HG02938 (cell line): ENCODE measurements around the gene CTSD.

Experiments
- ATAC-seq: cut with Tn5 transposase; IDR thresholded peaks from one replicate; pipeline ENCODE4 v1.9.1; 2021; ENCODE audit warnings: mild to moderate bottlenecking, moderate library complexity; ENCODE audit not compliant: unreplicated experiment

The CTSD gene

GRCh38 chr11:1756791-1757771 is 6.6 kb downstream of the CTSD start:
- no peak for ATAC-seq

DNA sequence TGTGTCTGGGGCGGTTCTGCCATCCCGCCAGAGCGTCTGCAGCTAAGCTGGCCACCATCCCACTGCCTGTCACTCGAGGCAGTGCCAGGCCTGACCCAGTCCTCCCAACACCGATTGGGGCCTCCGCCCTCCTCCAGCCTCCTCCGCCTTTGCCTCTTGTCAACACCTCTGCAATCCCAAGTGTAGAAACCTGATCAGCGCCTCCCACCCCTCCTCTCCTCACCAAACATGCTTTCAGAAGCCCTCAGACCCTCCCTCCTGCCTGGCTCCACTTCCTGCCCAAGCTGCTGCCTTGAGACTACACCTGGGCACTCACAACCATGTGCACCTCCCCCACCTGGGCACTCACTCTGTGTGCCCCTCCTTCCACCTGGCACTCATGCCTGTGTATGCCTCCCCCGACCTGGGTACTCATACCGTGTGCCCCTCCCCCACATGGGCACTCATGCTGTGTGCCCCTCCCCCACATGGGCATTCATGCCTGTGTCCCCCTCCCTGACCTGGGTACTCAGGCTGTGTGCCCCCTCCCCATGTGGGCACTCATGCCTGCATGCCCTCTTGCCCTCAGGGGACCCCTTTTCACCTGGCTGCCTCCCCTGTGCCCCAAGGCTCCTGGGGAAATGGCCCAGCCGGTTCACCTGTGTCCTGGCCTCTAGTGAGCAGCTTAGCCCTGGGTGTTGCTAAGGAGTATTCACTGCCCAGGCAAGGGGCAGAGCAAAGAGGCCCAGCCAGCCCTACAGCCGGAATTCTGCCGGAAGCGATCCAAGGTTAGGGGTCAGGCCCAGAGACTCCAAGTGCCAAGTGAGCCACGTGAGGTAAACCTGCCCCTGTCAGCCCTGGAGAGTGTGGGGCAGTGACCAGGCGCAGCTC is 7.8 kb downstream of the CTSD start:
- ATAC-seq = no peak

DNA sequence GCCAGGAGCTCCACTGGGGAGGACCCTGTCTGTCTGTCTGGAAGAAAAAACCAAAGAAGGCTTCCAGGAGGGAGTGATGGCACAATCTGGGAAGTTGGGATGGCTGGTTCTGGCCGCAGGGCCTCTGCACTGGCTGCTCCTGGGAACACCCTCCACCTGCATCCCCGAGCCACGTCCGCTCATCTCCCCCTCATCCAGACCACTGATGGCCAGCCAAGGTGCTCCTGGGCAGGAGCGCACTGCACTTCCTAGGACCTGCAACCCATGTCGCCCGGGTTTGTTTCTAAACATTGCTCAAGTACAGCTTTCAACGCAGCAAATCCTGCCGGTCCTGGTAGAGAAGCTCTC is 8.4 kb downstream of the CTSD start:
- ATAC-seq = no peak

DNA sequence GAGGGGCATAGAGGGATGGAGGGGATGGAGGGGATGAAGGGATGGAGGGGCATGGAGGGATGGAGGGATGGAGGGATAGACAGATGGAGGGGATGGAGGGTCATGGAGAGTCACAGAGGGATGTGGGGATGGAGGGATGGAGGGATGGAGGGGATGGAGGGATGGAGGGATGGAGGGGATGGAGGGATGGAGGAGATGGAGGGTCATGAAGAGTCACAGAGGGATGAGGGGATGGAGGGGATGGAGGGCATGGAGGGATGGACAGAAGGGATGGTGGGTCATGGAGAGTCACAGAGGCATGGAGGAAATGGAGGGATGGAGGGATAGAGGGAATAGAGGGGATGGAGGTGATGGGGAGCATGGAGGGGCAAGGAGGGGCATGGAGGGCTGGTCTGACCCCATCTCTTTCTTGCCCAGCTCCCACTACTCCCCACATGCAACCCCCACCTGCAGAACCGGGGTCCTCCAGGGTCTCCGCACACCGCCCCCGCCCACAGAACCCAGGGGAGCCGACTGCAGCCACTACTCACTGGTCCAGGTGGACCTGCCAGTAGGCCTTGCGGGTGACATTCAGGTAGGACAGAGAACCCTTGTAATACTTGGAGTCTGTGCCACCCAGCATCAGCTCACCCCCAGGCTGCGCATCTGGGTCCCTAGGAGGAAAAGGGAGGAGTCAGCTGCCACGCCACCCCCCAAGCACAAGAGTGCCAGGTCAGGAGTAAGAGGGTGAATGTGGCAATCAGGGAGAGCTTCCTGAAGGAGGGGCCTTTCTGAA is 9.2 kb downstream of the CTSD start:
- ATAC-seq = no peak

- ATAC-seq = no peak
These were observed 9.8 kb downstream of the CTSD start for GRCh38 chr11:1753929-1754305.

DNA sequence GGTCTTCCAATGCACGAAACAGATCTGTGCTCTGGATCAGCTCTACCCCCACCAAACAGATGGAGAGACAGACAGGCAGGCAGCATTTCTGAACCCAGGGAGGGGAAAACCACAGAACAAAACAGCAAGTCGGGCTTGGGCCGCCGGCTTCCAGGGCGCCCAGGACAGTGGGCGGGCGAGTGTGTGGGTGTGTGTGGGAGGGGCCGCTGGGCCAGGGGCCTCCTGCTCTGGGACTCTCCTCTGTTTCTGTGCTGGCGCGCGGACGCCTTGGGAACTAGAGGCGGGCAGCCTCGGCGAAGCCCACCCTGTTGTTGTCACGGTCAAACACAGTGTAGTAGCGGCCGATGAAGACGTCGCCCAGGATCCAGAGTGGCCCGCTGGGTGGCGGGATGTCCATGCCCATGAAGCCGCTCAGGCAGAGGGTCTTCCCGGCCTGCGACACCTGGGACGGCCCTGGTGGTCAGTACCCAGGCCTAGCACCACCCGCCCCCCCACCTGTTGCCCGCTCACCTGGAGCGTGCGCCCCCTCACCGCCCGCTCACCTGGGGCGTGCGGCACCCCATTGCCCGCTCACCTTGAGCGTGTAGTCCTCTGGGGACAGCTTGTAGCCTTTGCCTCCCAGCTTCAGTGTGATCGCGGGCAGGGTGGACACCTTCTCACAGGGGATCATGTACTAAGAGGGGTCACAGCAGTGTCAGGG is 10.3 kb downstream of the CTSD start:
- ATAC-seq = no peak

- no peak for ATAC-seq
These were observed 10.9 kb downstream of the CTSD start for GRCh38 chr11:1752907-1753228.

GRCh38 chr11:1751999-1752906 is 11.5 kb downstream of the CTSD start:
- no peak for ATAC-seq

DNA sequence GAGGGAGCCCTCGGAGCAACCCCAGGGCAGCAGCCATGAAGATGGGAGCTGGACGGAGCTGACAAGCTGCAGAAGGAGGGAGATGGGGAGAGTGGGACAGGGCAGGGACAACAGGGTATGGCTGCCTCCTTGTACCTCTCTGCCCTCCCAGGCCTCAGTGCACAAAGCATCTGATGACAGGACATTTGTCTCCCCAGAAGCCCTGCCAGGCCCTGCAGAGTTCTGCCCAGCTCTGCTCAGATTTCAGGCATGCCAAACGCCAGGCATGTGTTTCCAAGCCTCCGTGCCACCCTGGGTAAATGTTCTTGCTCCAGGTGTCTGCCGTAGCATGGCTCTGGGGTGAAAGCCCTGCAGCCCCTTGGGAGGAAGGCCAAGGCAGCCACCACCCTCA is 12.2 kb downstream of the CTSD start:
- ATAC-seq = no peak

GRCh38 chr11:1750840-1751530 is 12.7 kb downstream of the CTSD start:
- no peak for ATAC-seq

- no peak for ATAC-seq
These were observed 13.3 kb downstream of the CTSD start, which contains the start of gene IFITM10 for GRCh38 chr11:1750481-1750839. Gene IFITM10 (minus strand): TSS chr11:1750595. CDS start chr11:1750442, 153 bp downstream.

DNA sequence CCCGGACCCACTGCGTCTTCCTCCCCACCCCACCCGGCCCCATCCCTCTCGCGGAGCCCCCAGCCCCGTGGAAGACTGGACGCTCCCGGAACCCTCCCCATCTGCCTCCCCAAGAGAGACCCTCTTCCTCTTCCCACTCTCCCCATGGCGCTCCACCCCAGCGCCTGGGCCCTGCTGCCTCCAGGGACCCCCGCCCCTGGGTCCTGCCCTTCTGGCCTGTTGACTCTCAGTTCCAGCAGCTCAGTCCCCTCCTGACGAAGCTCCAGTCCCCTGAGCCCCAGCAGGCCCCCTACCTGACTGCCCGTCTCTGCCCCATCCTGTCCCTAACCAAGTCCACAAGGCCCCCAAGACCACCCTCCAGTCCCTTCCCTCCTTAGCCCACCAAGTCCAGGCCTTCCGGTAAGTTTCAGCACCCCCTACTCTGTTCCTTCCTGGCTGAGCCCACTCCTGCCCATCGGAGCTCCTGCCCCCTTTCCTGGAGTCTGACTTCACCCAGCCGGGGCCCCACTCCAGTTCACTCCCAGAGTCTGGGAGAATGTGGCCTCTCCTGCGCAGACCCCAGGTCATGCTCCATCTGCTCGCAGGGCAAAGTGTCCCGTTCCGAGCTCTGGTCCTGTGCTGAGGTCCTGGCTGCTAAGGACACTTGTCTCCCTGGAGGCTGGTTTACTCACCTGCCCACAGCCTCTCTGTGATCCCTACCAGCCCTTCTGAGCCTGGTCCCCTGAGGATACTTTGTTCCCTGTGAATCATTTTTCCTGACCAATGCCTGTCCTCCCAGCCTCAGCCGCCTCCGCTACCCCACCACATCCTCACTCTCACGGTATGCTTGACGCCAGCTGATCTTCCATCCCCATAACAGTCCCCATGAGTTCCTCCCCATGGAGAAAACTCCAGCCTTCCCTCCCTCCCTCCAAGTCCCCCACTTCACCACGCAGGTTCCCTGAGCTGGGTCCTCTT is 14.1 kb downstream of the CTSD start:
- no peak for ATAC-seq

DNA sequence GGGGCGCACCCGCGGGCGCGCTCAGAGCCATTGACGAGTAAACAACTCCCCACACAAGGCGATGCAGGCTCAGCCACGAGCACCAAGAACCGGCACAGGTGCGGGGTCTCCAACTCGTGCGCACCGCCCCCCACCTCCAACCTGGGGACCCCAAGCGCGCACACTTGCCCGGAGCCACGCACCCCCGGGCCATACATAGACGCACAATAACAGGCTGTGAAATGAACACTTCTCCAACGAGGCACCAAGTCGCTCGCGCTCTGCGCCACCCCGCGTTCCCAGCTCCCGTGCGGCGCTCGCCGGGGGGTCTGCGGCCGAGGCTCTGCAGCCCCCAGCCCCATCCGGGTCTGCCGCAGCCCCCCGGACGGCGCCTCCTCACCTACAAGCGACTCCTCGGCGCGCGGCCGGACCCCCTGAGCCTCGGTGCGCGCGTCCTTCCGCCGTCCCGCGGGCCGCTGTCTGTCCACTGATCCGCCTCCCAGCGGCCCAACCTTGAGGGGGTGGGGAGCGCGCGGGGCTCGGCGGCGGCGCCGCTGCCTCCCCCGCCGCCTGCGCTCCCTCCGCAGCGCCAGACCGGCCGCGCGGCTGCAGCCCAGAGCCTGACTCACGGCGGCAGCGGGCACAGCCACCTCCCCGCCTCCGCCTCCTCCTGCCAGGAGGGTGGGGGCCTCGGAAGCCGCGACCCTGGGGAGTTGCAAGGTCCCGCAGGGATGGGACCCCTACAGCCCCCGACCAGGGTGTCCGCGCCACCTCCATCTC is 14.9 kb downstream of the CTSD start:
- no peak for ATAC-seq

GRCh38 chr11:1747753-1748635 is 15.7 kb downstream of the CTSD start:
- no peak for ATAC-seq

DNA sequence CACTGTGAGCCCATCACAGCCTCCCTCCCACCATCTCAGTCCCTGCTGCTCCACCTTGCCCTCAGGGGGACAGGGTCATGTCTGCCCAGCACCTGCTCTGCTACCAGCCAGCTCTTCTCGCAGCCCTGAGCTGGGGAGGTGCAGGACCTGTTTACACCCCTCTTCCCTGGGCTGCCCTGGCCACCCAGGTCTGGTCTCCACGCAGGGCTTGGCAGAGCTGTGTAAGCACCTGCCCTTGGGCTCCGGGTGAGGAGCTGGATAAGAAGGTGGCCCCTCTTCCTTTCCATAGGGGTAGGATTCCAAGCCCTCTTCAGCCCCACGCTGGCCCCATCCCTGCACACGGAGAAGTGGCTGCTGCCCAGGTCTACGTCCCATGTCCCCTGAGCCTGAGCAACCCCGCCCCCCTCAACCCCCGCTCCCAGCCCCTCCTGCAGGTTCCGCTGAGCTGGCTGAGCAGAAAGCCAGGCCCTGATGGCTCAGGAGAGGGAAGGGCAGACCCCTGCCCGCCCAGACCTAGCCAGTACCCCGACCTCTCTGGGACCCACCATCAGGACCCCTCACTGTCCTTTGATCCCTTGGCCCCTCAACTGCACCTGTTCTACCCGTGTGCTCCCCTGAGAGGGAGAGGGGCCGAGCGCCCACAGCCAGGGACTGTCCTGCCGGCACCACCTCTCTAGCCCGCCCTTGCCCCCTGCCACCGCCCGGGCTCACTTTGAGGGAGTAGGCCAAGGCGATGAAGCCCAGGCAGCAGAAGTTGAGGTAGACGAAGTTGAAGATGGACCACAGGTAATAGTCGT is 16.6 kb downstream of the CTSD start:
- ATAC-seq = no peak
